HEK293 (cell line): Measurements from ENCODE around the gene RTKN2.

Experiments used
- YY1 ChIP-seq: fragments of 450-650 bp; formaldehyde crosslinking; IDR thresholded peaks from 2 replicates; pipeline ENCODE4 v1.5.1; 2018; ENCODE audit warnings: missing biosample characterization, missing genetic modification characterization
- ZBTB21 ChIP-seq: fragments of 450-650 bp; formaldehyde crosslinking; IDR thresholded peaks from 2 replicates; pipeline ENCODE4 v1.5.1; 2017; ENCODE audit warnings: missing biosample characterization, missing genetic modification characterization
- ZBTB26 ChIP-seq: fragments of 450-650 bp; formaldehyde crosslinking; optimal IDR thresholded peaks from 2 replicates; pipeline ENCODE3; 2016; ENCODE audit warnings: missing biosample characterization, mild to moderate bottlenecking, missing genetic modification characterization
- ZNF138 ChIP-seq: fragments of 450-650 bp; formaldehyde crosslinking; IDR thresholded peaks from 2 replicates; pipeline ENCODE4 v1.5.1; 2016; ENCODE audit warnings: missing biosample characterization, missing genetic modification characterization, borderline replicate concordance
- ZNF146 ChIP-seq: fragments of 450-650 bp; formaldehyde crosslinking; IDR thresholded peaks from 2 replicates; pipeline ENCODE4 v1.5.1; 2016; ENCODE audit warnings: missing biosample characterization, missing genetic modification characterization
- ZNF488 ChIP-seq: fragments of 450-650 bp; formaldehyde crosslinking; IDR thresholded peaks from 2 replicates; pipeline ENCODE4 v1.5.1; 2016; ENCODE audit warnings: missing biosample characterization, missing genetic modification characterization
- ZSCAN18 ChIP-seq: fragments of 450-650 bp; formaldehyde crosslinking; IDR thresholded peaks from 2 replicates; pipeline ENCODE4 v1.5.1; 2016; ENCODE audit warnings: missing biosample characterization, missing genetic modification characterization
- TF ChIP-seq, protein P1 (sequence below): sonication (generic); formaldehyde crosslinking; IDR thresholded peaks from 2 replicates; pipeline ENCODE4 v1.8.1; 2022; ENCODE audit warnings: mild to moderate bottlenecking, moderate library complexity, missing genetic modification reagents
- TF ChIP-seq, protein P2 (sequence below): fragments of 450-650 bp; formaldehyde crosslinking; IDR thresholded peaks from 2 replicates; pipeline ENCODE4 v1.5.1; 2016; ENCODE audit warnings: missing biosample characterization, missing genetic modification characterization
- TF ChIP-seq, protein P3 (sequence below): fragments of 450-650 bp; formaldehyde crosslinking; IDR thresholded peaks from 2 replicates; pipeline ENCODE4 v1.5.1; 2017; ENCODE audit warnings: missing biosample characterization, missing genetic modification characterization

GRCh38 chr10:62237506-62237905 lies 31.1 kb downstream of the RTKN2 start:
- no peak for TF ChIP-seq ZBTB21
- TF ChIP-seq YY1 (tag by site-specific recombination): no peak
- TF ChIP-seq ZBTB26 (tag by site-specific recombination): no peak
- TF ChIP-seq, protein P1, sequence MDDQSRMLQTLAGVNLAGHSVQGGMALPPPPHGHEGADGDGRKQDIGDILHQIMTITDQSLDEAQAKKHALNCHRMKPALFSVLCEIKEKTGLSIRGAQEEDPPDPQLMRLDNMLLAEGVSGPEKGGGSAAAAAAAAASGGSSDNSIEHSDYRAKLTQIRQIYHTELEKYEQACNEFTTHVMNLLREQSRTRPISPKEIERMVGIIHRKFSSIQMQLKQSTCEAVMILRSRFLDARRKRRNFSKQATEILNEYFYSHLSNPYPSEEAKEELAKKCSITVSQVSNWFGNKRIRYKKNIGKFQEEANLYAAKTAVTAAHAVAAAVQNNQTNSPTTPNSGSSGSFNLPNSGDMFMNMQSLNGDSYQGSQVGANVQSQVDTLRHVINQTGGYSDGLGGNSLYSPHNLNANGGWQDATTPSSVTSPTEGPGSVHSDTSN: no peak
- TF ChIP-seq, protein P2, sequence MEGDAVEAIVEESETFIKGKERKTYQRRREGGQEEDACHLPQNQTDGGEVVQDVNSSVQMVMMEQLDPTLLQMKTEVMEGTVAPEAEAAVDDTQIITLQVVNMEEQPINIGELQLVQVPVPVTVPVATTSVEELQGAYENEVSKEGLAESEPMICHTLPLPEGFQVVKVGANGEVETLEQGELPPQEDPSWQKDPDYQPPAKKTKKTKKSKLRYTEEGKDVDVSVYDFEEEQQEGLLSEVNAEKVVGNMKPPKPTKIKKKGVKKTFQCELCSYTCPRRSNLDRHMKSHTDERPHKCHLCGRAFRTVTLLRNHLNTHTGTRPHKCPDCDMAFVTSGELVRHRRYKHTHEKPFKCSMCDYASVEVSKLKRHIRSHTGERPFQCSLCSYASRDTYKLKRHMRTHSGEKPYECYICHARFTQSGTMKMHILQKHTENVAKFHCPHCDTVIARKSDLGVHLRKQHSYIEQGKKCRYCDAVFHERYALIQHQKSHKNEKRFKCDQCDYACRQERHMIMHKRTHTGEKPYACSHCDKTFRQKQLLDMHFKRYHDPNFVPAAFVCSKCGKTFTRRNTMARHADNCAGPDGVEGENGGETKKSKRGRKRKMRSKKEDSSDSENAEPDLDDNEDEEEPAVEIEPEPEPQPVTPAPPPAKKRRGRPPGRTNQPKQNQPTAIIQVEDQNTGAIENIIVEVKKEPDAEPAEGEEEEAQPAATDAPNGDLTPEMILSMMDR (tag by site-specific recombination): no peak
- no peak for TF ChIP-seq ZNF146 (tag by site-specific recombination)
- no peak for TF ChIP-seq ZSCAN18
- TF ChIP-seq ZNF138 (tag by site-specific recombination): no peak
- TF ChIP-seq, protein P3, sequence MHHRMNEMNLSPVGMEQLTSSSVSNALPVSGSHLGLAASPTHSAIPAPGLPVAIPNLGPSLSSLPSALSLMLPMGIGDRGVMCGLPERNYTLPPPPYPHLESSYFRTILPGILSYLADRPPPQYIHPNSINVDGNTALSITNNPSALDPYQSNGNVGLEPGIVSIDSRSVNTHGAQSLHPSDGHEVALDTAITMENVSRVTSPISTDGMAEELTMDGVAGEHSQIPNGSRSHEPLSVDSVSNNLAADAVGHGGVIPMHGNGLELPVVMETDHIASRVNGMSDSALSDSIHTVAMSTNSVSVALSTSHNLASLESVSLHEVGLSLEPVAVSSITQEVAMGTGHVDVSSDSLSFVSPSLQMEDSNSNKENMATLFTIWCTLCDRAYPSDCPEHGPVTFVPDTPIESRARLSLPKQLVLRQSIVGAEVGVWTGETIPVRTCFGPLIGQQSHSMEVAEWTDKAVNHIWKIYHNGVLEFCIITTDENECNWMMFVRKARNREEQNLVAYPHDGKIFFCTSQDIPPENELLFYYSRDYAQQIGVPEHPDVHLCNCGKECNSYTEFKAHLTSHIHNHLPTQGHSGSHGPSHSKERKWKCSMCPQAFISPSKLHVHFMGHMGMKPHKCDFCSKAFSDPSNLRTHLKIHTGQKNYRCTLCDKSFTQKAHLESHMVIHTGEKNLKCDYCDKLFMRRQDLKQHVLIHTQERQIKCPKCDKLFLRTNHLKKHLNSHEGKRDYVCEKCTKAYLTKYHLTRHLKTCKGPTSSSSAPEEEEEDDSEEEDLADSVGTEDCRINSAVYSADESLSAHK (tag by site-specific recombination): no peak
- TF ChIP-seq ZNF488: no peak
